Psoas muscle (tissue), 8 donors: ENCODE results near the gene LCN9. TPM values are rescaled to one million over a fixed set of nuclear protein-coding genes. Genes with fewer than 3 reads are reported as not detected.

Source experiments
- ATAC-seq, 4 donors: fragments of 200-7000 bp; cut with Tn5 transposase; one replicate each; pipeline ENCODE4 v1.9.1; 2020; ENCODE audit warnings: moderate library complexity in 3 of 4, mild to moderate bottlenecking in 2 of 4
- DNase-seq, 2 donors: peaks; one replicate each; pipeline ENCODE4 v3.0.0-alpha.2; 2020
- H3K27ac ChIP-seq: fragments of 200-600 bp; one replicate; pipeline ENCODE4 v1.8.0; 2022
- H3K27me3 ChIP-seq, 3 donors: fragments of 200-600 bp in 1 of 3; one replicate each; pipeline versions ENCODE4 v1.6.1 to v1.8.0; 2013 to 2022; ENCODE audit warnings: low read length in 2 of 3, mild to moderate bottlenecking in 2 of 3, moderate library complexity in 1 of 3; ENCODE audit not compliant: insufficient read depth in 3 of 3
- H3K36me3 ChIP-seq, 2 donors: fragments of 200-600 bp in 1 of 2; one replicate each; pipeline versions ENCODE4 v1.6.1 to v1.8.0; 2013 to 2022; ENCODE audit warnings: low read depth in 1 of 2, mild to moderate bottlenecking in 1 of 2, moderate library complexity in 1 of 2; ENCODE audit not compliant: insufficient read depth in 1 of 2
- H3K4me1 ChIP-seq: fragments of 200-600 bp; one replicate; pipeline ENCODE4 v1.8.0; 2022
- H3K4me3 ChIP-seq: fragments of 200-600 bp; one replicate; pipeline ENCODE4 v1.8.0; 2022; ENCODE audit warnings: mild to moderate bottlenecking
- H3K9me3 ChIP-seq: fragments of 200-600 bp; one replicate; pipeline ENCODE4 v1.8.0; 2022
- WGBS, 3 donors: extraction: QIAGEN DNeasy Blood & Tissue Kit; methylation state at CpG; one replicate each; pipeline versions ENCODE4 v1.1.6 to v1.1.7; 2013; 5-methylcytosine and 5-hydroxymethylcytosine counted together
- intact Hi-C, 2 donors: fragments of 100-400 bp; cut with DNase I; formaldehyde crosslinking; loops; one replicate each; pipeline versions ENCODE4 v1.11.0 to v1.14.2; 2022
- polyA plus RNA-seq, 3 donors: library from polyadenylated mRNA; stranded (reverse); fragments of 200-250 nt; gene quantifications; one replicate each; pipeline ENCODE4 v1.2.3, GENCODE V29; 2013
- total RNA-seq, 4 donors: library from RNA; stranded (reverse); fragmentation: NEBNext Ultra II Directional in 2 of 4; extraction: Animal tissue kit (Norgen Biotek cat#: 25700) in 2 of 4; gene quantifications; one replicate each; pipeline versions ENCODE4 v1.2.1 to v1.2.4, GENCODE V29; 2021 to 2023
- TF ChIP-seq, protein P1 (sequence below): fragments of 200-600 bp; IDR thresholded peaks from one replicate; pipeline ENCODE4 v1.8.0; 2022; ENCODE audit warnings: antibody characterized with exemption
- donor health status: healthy with polysubstance abuse.
- donor health status: DM: no; HTN: no; CAD: no; lungs with moderate emphysema.
- donor health status: Bipolar disorder and iron deficiency.
- donor health status: healthy.
- donor health status: DM: yes; HTN: yes; CAD: no.
- donor health status: DM: no; HTN: no; CAD: no.
- donor health status: DM: no; HTN: no; CAD: no.
- donor health status: DM: yes; HTN: yes; CAD: no.

Gene LCN9
- total and polyA plus RNA-seq, 7 donors = not detected

DNA sequence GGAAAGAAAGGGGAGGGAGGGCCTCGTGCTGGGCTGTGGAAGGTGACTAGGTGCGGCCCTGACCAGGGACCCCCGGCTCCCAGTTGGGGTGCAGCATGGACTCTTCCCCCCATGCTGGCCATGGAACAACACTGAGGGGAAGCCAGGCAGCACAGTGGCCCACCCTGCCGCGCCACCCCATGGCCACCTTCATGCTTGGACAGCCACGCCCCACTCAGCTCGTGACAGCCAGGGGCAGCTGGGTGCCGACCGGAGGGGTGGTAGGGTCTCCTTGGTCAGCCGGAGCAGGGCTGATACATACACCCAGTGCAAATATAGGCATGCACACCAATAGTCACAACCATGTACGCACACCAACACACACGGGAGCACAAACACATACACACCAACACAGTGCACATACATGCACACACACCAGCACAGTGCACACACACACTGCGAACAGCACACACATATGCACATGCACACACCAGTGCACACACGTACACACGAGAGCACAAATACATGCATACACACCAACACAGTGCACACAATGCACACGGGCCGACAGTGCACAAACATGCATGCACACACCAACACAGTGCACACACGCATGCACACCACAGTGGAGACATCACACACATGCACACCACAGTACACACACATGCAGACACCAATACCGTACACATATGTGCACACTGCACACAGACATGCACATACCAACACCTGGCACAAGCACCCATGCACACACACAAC, 27.9 kb downstream of the LCN9 start:
- TF ChIP-seq, protein P1, sequence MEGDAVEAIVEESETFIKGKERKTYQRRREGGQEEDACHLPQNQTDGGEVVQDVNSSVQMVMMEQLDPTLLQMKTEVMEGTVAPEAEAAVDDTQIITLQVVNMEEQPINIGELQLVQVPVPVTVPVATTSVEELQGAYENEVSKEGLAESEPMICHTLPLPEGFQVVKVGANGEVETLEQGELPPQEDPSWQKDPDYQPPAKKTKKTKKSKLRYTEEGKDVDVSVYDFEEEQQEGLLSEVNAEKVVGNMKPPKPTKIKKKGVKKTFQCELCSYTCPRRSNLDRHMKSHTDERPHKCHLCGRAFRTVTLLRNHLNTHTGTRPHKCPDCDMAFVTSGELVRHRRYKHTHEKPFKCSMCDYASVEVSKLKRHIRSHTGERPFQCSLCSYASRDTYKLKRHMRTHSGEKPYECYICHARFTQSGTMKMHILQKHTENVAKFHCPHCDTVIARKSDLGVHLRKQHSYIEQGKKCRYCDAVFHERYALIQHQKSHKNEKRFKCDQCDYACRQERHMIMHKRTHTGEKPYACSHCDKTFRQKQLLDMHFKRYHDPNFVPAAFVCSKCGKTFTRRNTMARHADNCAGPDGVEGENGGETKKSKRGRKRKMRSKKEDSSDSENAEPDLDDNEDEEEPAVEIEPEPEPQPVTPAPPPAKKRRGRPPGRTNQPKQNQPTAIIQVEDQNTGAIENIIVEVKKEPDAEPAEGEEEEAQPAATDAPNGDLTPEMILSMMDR = no peak
- no peak for DNase-seq
- ATAC-seq = no peak
- H3K27me3 ChIP-seq = peaks cover 0 to 4% (median 0%) of the 10 kb centered on the region in 3 donors
- 81 to 91% (median 86%) methylated on average over 18 to 19 of the region's 19 CpGs for WGBS, 3 donors
- no peaks in the 10 kb centered on the region for H3K36me3 ChIP-seq
- H3K4me1 ChIP-seq = no peaks in the 10 kb centered on the region
- H3K27ac ChIP-seq = no peak overlapping the region
- H3K9me3 ChIP-seq = no peaks in the 10 kb centered on the region
- H3K4me3 ChIP-seq = no peak overlapping the region
- intact Hi-C loops = no loop called here

DNA sequence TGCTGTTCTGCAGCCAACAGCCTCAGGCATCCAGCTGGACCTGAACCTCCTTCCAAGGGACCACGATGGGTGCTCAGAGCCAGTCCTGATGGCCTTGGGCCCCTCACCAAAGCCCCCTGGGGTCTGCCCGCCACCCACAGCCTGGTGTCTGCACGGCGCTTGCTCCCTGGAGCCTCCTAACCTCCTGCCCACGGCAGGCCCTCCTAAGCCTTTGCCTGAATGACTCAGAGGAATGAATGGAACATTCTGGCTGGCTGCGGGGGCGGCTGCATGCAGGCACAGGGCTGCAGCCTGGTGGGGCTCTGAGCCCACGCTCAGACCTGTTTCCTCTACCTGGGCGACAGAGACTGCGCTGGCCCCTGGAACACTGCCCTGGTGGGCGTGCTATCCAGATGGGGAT, 29.3 kb downstream of the LCN9 start:
- ATAC-seq = no peak
- Histone ChIP-seq H3K9me3 (no peaks in the 10 kb centered on the region), H3K27me3 (peaks cover 0 to 2% (median 0%) of the 10 kb centered on the region in 3 donors), H3K4me1 (no peaks in the 10 kb centered on the region), H3K36me3 (no peaks in the 10 kb centered on the region), H3K4me3 (no peak overlapping the region), H3K27ac (no peak overlapping the region)
- WGBS, 3 donors = 70 to 78% (median 71%) methylated on average over 11 of the region's 11 CpGs
- TF ChIP-seq, protein P1 = no peak
- intact Hi-C loops = no loop called here
- DNase-seq = no peak

DNA sequence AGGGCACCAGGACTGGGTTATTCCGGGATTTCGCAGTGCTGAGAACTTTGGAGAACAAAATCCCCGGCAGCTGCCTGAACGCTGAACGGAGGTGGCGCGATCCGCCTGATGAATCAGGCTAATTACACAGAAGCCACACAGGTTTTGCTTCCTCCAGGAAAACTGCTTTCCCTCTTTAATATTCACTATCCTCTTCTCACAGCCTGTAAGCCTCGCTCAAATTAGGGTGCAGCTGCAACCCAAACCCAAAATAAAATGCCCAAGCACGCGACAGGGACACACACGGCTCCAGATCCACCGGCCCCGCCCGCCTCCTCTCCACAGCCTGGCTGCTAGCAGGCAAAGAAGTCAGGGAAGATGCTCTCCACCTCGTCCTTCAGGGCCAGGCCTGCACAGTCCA, 30.2 kb downstream of the LCN9 start:
- intact Hi-C loops = no loop called here
- no peak overlapping the region for H3K27ac ChIP-seq

DNA sequence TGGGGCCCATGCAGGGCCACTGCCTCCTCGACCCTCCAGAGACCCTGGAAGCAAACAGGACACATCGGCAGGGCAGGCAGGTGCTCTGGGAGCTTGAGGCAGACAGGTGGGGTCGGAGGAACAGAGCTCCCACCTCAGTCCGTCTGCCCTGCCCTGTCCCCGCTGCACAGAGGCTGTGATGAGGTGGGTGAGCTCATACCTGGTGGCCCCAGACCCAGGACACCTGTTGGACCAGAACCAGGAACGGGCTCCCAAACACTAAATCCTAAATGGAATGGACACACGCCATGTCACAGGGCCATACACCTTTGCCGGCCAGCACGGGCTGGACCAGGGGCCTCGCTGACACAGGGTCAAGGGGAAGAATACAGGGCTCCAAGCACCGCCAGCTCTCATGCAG, 30.7 kb downstream of the LCN9 start:
- Histone ChIP-seq H3K36me3 (no peaks in the 10 kb centered on the region), H3K9me3 (no peaks in the 10 kb centered on the region), H3K4me1 (no peaks in the 10 kb centered on the region), H3K27me3 (peaks cover 0 to 4% (median 0%) of the 10 kb centered on the region in 3 donors), H3K27ac (no peak overlapping the region), H3K4me3 (no peak overlapping the region)
- TF ChIP-seq, protein P1 = no peak
- no peak for DNase-seq
- no peak for ATAC-seq
- 83 to 89% (median 84%) methylated on average over 11 of the region's 11 CpGs for WGBS, 3 donors
- intact Hi-C loops = no loop called here

More for the DNA sequence above, 30.2 kb downstream of the LCN9 start:
- peaks cover 0 to 4% (median 0%) of the 10 kb centered on the region in 3 donors for H3K27me3 ChIP-seq
- TF ChIP-seq, protein P1 = no peak
- 75 to 77% (median 75%) methylated on average over 15 to 16 of the region's 16 CpGs for WGBS, 3 donors
- H3K36me3 ChIP-seq = no peaks in the 10 kb centered on the region
- ATAC-seq = no peak
- no peak for DNase-seq
- no peaks in the 10 kb centered on the region for H3K4me1 ChIP-seq
- no peaks in the 10 kb centered on the region for H3K9me3 ChIP-seq
- no peak overlapping the region for H3K4me3 ChIP-seq

DNA sequence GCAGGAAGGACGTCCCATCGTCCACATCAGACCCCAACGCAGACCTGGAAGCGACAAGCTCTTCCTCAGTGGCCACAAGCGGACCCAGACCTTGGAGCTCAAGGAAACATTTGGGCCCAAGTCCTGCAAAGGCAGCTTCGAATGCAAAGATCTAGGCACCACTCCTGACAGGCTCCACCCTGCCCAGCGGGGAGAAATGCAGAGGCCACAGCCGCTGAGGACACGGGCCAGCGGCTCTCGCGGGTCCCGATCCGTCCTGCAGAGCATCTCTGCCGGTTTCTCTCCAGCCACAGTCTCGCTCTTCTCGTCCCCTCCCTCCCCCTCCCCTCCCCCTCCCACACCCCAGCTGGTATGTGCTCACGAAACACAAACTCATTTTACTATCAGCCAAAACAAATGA, 31.3 kb downstream of the LCN9 start:
- ATAC-seq (no peak), DNase-seq (no peak)
- H3K4me1 ChIP-seq = no peaks in the 10 kb centered on the region
- H3K36me3 ChIP-seq = no peaks in the 10 kb centered on the region
- intact Hi-C loops = no loop called here
- H3K4me3 ChIP-seq = no peak overlapping the region
- H3K27ac ChIP-seq = no peak overlapping the region
- no peaks in the 10 kb centered on the region for H3K9me3 ChIP-seq
- 64 to 81% (median 66%) methylated on average over 16 to 18 of the region's 18 CpGs for WGBS, 3 donors
- peaks cover 0 to 4% (median 0%) of the 10 kb centered on the region in 3 donors for H3K27me3 ChIP-seq
- TF ChIP-seq, protein P1 = no peak
